PFSK-1 (cell line): ENCODE results near the gene ZMAT5.

Source experiments
- FOXP2 ChIP-seq: optimal IDR thresholded peaks from 2 replicates; pipeline ENCODE3; 2011; ENCODE audit warnings: borderline replicate concordance, control low read depth, inconsistent platforms; ENCODE audit not compliant: insufficient read depth; ENCODE audit errors: extremely low read length, extremely low read depth
- POLR2AphosphoS5 ChIP-seq: IDR thresholded peaks from 2 replicates; pipeline ENCODE4 v1.6.1; 2012; ENCODE audit warnings: low read depth, mild to moderate bottlenecking, control low read depth, low read length, moderate library complexity
- SIN3A ChIP-seq: IDR thresholded peaks from 2 replicates; pipeline ENCODE4 v1.6.1; 2012; ENCODE audit warnings: mild to moderate bottlenecking, low read length, moderate library complexity, borderline replicate concordance; ENCODE audit not compliant: insufficient read depth
- TAF1 ChIP-seq: IDR thresholded peaks from 2 replicates; pipeline ENCODE4 v1.6.1; 2012; ENCODE audit warnings: low read length, control low read depth, borderline replicate concordance; ENCODE audit not compliant: insufficient read depth

DNA sequence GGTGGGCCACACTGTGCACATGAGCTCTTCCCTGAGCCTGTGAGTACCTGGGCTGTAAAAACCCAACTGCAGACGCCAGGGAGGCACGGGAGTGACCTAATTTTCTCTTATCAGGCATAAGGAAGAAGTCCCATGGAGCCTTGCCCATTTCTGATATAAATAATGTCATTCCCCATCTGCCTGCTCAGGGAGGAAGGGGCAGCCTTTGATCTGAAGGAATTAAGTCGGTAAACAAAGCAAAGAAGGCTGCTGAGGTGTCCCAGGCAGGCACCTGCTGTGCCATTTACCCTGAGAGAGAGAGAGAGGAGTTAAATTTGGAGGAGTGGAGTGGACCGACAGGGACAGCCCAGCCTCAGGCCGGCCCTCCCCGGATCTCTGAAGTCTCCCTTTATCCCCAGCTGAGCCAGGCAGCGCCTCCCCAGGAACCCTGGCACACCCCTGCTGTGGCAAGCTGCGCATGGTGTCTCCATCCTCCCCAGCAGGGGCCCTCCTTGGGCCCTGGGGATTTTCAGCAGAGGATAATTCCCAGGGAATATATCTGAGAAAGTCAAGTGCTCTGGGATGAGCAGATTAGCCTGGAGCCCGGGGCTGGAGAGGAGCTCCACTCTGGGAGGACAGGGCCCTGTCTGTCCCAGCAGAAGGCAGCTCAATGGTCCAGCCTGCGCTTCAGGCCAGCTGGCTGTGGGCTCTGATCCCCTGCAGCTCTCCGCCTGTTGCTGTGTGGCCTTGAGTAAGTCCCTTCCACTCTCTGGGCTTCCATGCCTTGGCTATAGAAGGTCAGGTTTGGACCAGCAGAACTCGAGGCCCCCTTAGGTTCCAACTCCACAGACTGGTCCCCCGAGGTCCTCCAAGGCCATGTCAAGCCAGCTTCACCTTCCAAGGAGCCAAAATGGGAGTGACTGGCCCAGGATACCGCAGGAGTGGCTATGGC is 64.5 kb downstream of the ZMAT5 start:
- TF ChIP-seq SIN3A (no peak), POLR2AphosphoS5 (no peak), TAF1 (no peak), FOXP2 (no peak)
